H1 (cell line): ENCODE data around the gene IFI30. TPM values are rescaled to one million over a fixed set of nuclear protein-coding genes. Genes with fewer than 3 reads are reported as not detected.

Source experiments
- CTCF ChIA-PET: fragments of 300-600 bp; sonication (Branson Sonifier 250); formaldehyde crosslinking; loops from one replicate; lab custom pipeline; 2021; ENCODE audit not compliant: partially characterized antibody; lab: Charles Lee
- POLR2A ChIA-PET: fragments of 300-600 bp; sonication (Branson Sonifier 250); formaldehyde crosslinking; loops from one replicate; lab custom pipeline; 2021; ENCODE audit warnings: inconsistent platforms; ENCODE audit not compliant: partially characterized antibody; lab: Charles Lee
- DNase-seq, 2 experiments: peaks; one replicate each; pipeline versions ENCODE4 v3.0.0 to v3.0.0-alpha.2; 2010 to 2022; ENCODE audit warnings: low spot score in 2 of 2, low read depth in 1 of 2, mixed read lengths in 1 of 2
- FAIRE-seq: peaks from 2 replicates; lab custom pipeline; 2011; peaks lifted over from hg19 to GRCh38; lab: Jason Lieb, UNC
- H2AFZ ChIP-seq: 2 replicates; pipeline ENCODE4 v1.8.1; 2012; ENCODE audit warnings: low read length, inconsistent platforms
- H2AK5ac ChIP-seq: 2 replicates; pipeline ENCODE4 v1.6.1; 2013; ENCODE audit warnings: low read depth, low read length
- H2BK120ac ChIP-seq: replicated peaks from 2 replicates; pipeline ENCODE3; 2013; ENCODE audit warnings: low read depth, low read length, inconsistent platforms
- H2BK12ac ChIP-seq: 2 replicates; pipeline ENCODE4 v1.6.1; 2013; ENCODE audit warnings: low read depth, low read length
- H2BK15ac ChIP-seq: 2 replicates; pipeline ENCODE4 v1.6.1; 2013; ENCODE audit warnings: low read length
- H2BK20ac ChIP-seq: 2 replicates; pipeline ENCODE4 v1.6.1; 2013; ENCODE audit warnings: low read length
- H2BK5ac ChIP-seq: 2 replicates; pipeline ENCODE4 v1.6.1; 2013; ENCODE audit warnings: low read depth, low read length
- H3K14ac ChIP-seq: 2 replicates; pipeline ENCODE4 v1.6.1; 2013; ENCODE audit warnings: inconsistent platforms; ENCODE audit not compliant: insufficient read length
- H3K18ac ChIP-seq: 2 replicates; pipeline ENCODE4 v1.6.1; 2013; ENCODE audit warnings: low read length; ENCODE audit errors: extremely low read depth
- H3K23ac ChIP-seq: 2 replicates; pipeline ENCODE4 v1.6.1; 2013; ENCODE audit warnings: inconsistent platforms; ENCODE audit not compliant: insufficient read length
- H3K23me2 ChIP-seq: 2 replicates; pipeline ENCODE4 v1.6.1; 2013; ENCODE audit warnings: low read depth, low read length
- H3K27ac ChIP-seq: 2 replicates; pipeline ENCODE4 v1.6.1; 2011; ENCODE audit warnings: low read depth, low read length, inconsistent platforms
- H3K27me3 ChIP-seq, 4 experiments: replicated peaks in 1 of 4; 1 replicate in 1 of 4; 2 replicates in 3 of 4; pipeline versions ENCODE4 v1.6.1 to v1.8.1; 2011 to 2013; ENCODE audit warnings: low read length in 3 of 4, mild to moderate bottlenecking in 3 of 4, inconsistent platforms in 2 of 4, mixed read lengths in 2 of 4, moderate library complexity in 1 of 4; ENCODE audit not compliant: control insufficient read depth in 3 of 4, insufficient read depth in 3 of 4; ENCODE audit errors: extremely low read depth in 1 of 4
- H3K36me3 ChIP-seq, 4 experiments: 2 replicates each; pipeline versions ENCODE4 v1.6.1 to v1.8.1; 2011 to 2013; ENCODE audit warnings: mild to moderate bottlenecking in 4 of 4, low read length in 3 of 4, moderate library complexity in 2 of 4, control low read depth in 1 of 4, inconsistent platforms in 1 of 4; ENCODE audit not compliant: insufficient read depth in 4 of 4, control insufficient read depth in 2 of 4
- H3K4ac ChIP-seq: replicated peaks from 2 replicates; pipeline ENCODE3; 2013; ENCODE audit warnings: low read length, low read depth, mixed read lengths, inconsistent platforms; ENCODE audit not compliant: insufficient read length
- H3K4me1 ChIP-seq, 4 experiments: replicated peaks in 1 of 4; 1 replicate in 1 of 4; 2 replicates in 3 of 4; pipeline versions ENCODE4 v1.6.1 to v1.8.1; 2011 to 2013; ENCODE audit warnings: low read length in 3 of 4, inconsistent platforms in 2 of 4, mixed read lengths in 1 of 4; ENCODE audit not compliant: insufficient read depth in 4 of 4, control insufficient read depth in 3 of 4
- H3K4me2 ChIP-seq, 2 experiments: 2 replicates each; pipeline versions ENCODE4 v1.6.1 to v1.8.1; 2011 to 2013; ENCODE audit warnings: low read depth in 2 of 2, low read length in 2 of 2, control low read depth in 1 of 2, inconsistent platforms in 1 of 2, mild to moderate bottlenecking in 1 of 2; ENCODE audit not compliant: insufficient read depth in 1 of 2
- H3K4me3 ChIP-seq, 4 experiments: fragments of 200-600, 300-600 bp in 1 of 4; sonication (generic), shearing (Covaris generic), sonication (Bioruptor Twin) in 1 of 4; 2 replicates each; pipeline versions ENCODE4 v1.5.1 to v1.8.1; 2011 to 2016; ENCODE audit warnings: low read length in 4 of 4, low read depth in 3 of 4, control low read depth in 2 of 4, inconsistent platforms in 2 of 4, mild to moderate bottlenecking in 2 of 4, mixed read lengths in 1 of 4, moderate library complexity in 1 of 4; ENCODE audit not compliant: insufficient read depth in 2 of 4; ENCODE audit errors: extremely low read depth in 1 of 4
- H3K56ac ChIP-seq: replicated peaks from 2 replicates; pipeline ENCODE3; 2013; ENCODE audit warnings: low read depth, mild to moderate bottlenecking, mixed read lengths, low read length, inconsistent platforms; ENCODE audit not compliant: insufficient read length
- H3K79me1 ChIP-seq: 2 replicates; pipeline ENCODE4 v1.6.1; 2013; ENCODE audit warnings: low read depth, low read length, control low read depth
- H3K79me2 ChIP-seq, 2 experiments: 2 replicates each; pipeline versions ENCODE4 v1.6.1 to v1.8.1; 2012 to 2013; ENCODE audit warnings: low read length in 2 of 2, mild to moderate bottlenecking in 2 of 2, inconsistent platforms in 1 of 2; ENCODE audit not compliant: insufficient read depth in 2 of 2, control insufficient read depth in 1 of 2
- H3K9ac ChIP-seq, 4 experiments: replicated peaks in 1 of 4; 1 replicate in 1 of 4; 2 replicates in 3 of 4; pipeline versions ENCODE4 v1.6.1 to v1.8.1; 2011 to 2013; ENCODE audit warnings: low read depth in 3 of 4, low read length in 3 of 4, control low read depth in 2 of 4, mild to moderate bottlenecking in 2 of 4, moderate library complexity in 2 of 4, inconsistent platforms in 1 of 4; ENCODE audit errors: extremely low read depth in 1 of 4
- H3K9me3 ChIP-seq, 2 experiments: 2 replicates each; pipeline versions ENCODE4 v1.6.1 to v1.8.1; 2012 to 2013; ENCODE audit warnings: mild to moderate bottlenecking in 2 of 2, moderate library complexity in 2 of 2, control low read depth in 1 of 2, inconsistent platforms in 1 of 2, low read depth in 1 of 2, low read length in 1 of 2, mixed read lengths in 1 of 2; ENCODE audit not compliant: insufficient read depth in 2 of 2
- H4K20me1 ChIP-seq, 2 experiments: replicated peaks in 1 of 2; 2 replicates each; pipeline versions ENCODE3 to v1.8.1; 2011 to 2013; ENCODE audit warnings: inconsistent platforms in 2 of 2, low read length in 2 of 2, mild to moderate bottlenecking in 1 of 2; ENCODE audit not compliant: insufficient read depth in 2 of 2, control insufficient read depth in 1 of 2
- H4K5ac ChIP-seq: 2 replicates; pipeline ENCODE4 v1.6.1; 2013; ENCODE audit warnings: low read length, low read depth, mixed read lengths, inconsistent platforms; ENCODE audit not compliant: insufficient read length
- H4K8ac ChIP-seq: 2 replicates; pipeline ENCODE4 v1.8.0; 2013; ENCODE audit warnings: mild to moderate bottlenecking, moderate library complexity, low read length, inconsistent platforms; ENCODE audit not compliant: insufficient read depth; ENCODE audit errors: extremely low read depth
- H4K91ac ChIP-seq: replicated peaks from 2 replicates; pipeline ENCODE3; 2013; ENCODE audit warnings: low read length, mixed read lengths, inconsistent platforms; ENCODE audit not compliant: insufficient read length
- HDAC6 ChIP-seq: IDR thresholded peaks from one replicate; pipeline ENCODE4 v1.7.1; 2012; ENCODE audit warnings: low read depth, mild to moderate bottlenecking, inconsistent platforms, low read length, moderate library complexity
- RAD21 ChIP-seq, 2 experiments: IDR thresholded peaks in 1 of 2; conservative IDR thresholded peaks in 1 of 2; 2 replicates each; pipeline ENCODE4 v1.6.1; 2011; ENCODE audit warnings: low read depth in 2 of 2, low read length in 2 of 2, improper control_type of control experiment in 1 of 2, inconsistent platforms in 1 of 2, mild to moderate bottlenecking in 1 of 2, moderate library complexity in 1 of 2
- SIX5 ChIP-seq: IDR thresholded peaks from 2 replicates; pipeline ENCODE4 v1.6.1; 2011; ENCODE audit warnings: mild to moderate bottlenecking, low read depth, low read length
- WGBS, 2 experiments: shearing (Covaris generic) in 1 of 2; methylation state at CpG; one replicate each; pipeline versions ENCODE4 v1.1.6 to v1.1.7; 2013 to 2015; ENCODE audit warnings: low lambda C conversion rate in 2 of 2, mixed read lengths in 2 of 2, inconsistent platforms in 1 of 2, low coverage in 1 of 2, missing lambda C conversion rate in 1 of 2; ENCODE audit not compliant: insufficient replicate concordance in 2 of 2, insufficient coverage in 1 of 2, insufficient read length in 1 of 2; ENCODE audit errors: extremely low coverage in 1 of 2, missing lambda C conversion rate in 1 of 2; 5-methylcytosine and 5-hydroxymethylcytosine counted together
- polyA plus RNA-seq, 7 experiments: library from polyadenylated mRNA; depleted of rRNA in 3 of 7; stranded (reverse) in 5 of 7; unstranded in 2 of 7; fragments of >200 nt in 5 of 7; fragments of 200-250 nt in 2 of 7; gene quantifications; 1 replicate in 5 of 7; 2 replicates in 1 of 7; 4 replicates in 1 of 7; pipeline versions ENCODE4 v1.2.1 to v1.2.3, GENCODE V29; 2011 to 2013; ENCODE audit warnings: missing spikeins in 2 of 7, mixed read lengths in 2 of 7
- total RNA-seq: library from RNA; stranded (reverse); fragmentation: NEBNext Ultra II Directional; extraction: Animal tissue kit (Norgen Biotek cat#: 25700); gene quantifications from 2 replicates; pipeline ENCODE4 v1.2.1, GENCODE V29; 2021

Gene IFI30
- total and polyA plus RNA-seq, 2 of the 8 experiments (the other 6 are each of a cell fraction or from before 2014, with no cell fraction given): 28.9 to 62.4 TPM

DNA sequence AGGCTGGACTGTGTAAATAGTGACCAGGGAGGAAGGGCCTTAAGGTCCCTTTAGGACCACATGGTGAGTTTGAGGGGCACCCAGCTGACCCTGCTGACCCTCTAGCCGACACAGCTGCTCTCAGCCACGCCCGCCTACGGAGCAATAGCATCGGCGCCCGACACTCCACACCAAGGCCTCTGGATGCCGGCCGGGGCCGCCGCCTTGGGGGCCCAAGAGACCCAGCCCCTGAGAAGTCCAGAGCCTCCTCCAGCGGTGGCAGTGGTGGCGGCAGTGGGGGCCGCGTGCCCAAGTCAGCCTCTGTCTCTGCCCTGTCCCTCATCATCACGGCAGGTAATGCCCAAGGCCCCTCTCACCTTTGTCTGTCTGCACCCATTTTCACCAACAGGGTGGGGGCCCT lies 29.3 kb upstream of the IFI30 start:
- H3K4me2 ChIP-seq: no peak overlapping the region
- H3K9ac ChIP-seq: no peak overlapping the region
- no peaks in the 10 kb centered on the region for H3K9me3 ChIP-seq
- H3K18ac ChIP-seq: no peak overlapping the region
- H2BK20ac ChIP-seq: no peak overlapping the region
- H2AFZ ChIP-seq: no peak overlapping the region
- no peaks in the 10 kb centered on the region for H3K27me3 ChIP-seq
- H3K23ac ChIP-seq: no peak overlapping the region
- no peaks in the 10 kb centered on the region for H3K79me2 ChIP-seq
- H2BK15ac ChIP-seq: no peak overlapping the region
- no peaks in the 10 kb centered on the region for H3K4me1 ChIP-seq
- H2BK12ac ChIP-seq: no peak overlapping the region
- no peak overlapping the region for H4K91ac ChIP-seq
- H3K27ac ChIP-seq: no peak overlapping the region
- H3K14ac ChIP-seq: no peak overlapping the region
- no peaks in the 10 kb centered on the region for H3K23me2 ChIP-seq
- H2BK120ac ChIP-seq: no peak overlapping the region
- DNase-seq (no peak), FAIRE-seq (no peak)
- no peak overlapping the region for H3K56ac ChIP-seq
- H4K5ac ChIP-seq: no peak overlapping the region
- peaks cover 2 to 26% (median 17%) of the 10 kb centered on the region in 4 experiments; a peak in 6 of 8 replicates for H3K36me3 ChIP-seq
- peaks cover 0 to 1% of the 10 kb centered on the region in 2 experiments for H4K20me1 ChIP-seq
- H3K79me1 ChIP-seq: no peaks in the 10 kb centered on the region
- H2AK5ac ChIP-seq: no peak overlapping the region
- no peak overlapping the region for H3K4ac ChIP-seq
- H4K8ac ChIP-seq: no peak overlapping the region
- WGBS, 2 experiments: 95% methylated on average over 16 of the region's 16 CpGs; no CpG with 5 or more reads in 1 of the 2 experiments
- H3K4me3 ChIP-seq: no peak overlapping the region
- H2BK5ac ChIP-seq: no peak overlapping the region
- CTCF ChIA-PET: interaction anchor here (0.7 to 0.8 kb wide), 2 partner anchors 13 to 17 kb away, joined by 3 read pairs; no protein-coding TSS in a partner anchor
- POLR2A ChIA-PET: interaction anchor here (1.1 kb wide), 1 partner anchor 27 kb away, joined by 3 read pairs; no protein-coding TSS in a partner anchor
- no peak for TF ChIP-seq SIX5
- no peak for TF ChIP-seq HDAC6
- no peak for TF ChIP-seq RAD21 (IDR thresholded peaks at IDR 0.05 in 1 of 2, conservative IDR thresholded peaks at IDR 0.05 in 1 of 2; ENCODE audit: low read depth in 2 of 2, low read length in 2 of 2)
